ENCODE results near the gene PPP2R3A. TPM values are rescaled to one million over a fixed set of nuclear protein-coding genes. Genes with fewer than 3 reads are reported as not detected.

PPP2R3A gene
- total RNA-seq, 2 donors from 2014 or later, result 0.49 to 0.53 TPM

GRCh38 chr3:135944831-135945230 is 20.7 kb upstream of the PPP2R3A start:
- H3K27me3 Mint-ChIP-seq (ENCODE audit: low read depth), result peaks cover 13% of the 10 kb centered on the region

GRCh38 chr3:135950941-135951340 is 14.6 kb upstream of the PPP2R3A start:
- peaks cover 0 to 6% of the 10 kb centered on the region in 2 donors for H3K9me3 Mint-ChIP-seq

More at GRCh38 chr3:135944831-135945230, 20.7 kb upstream of the PPP2R3A start:
- no peaks in the 10 kb centered on the region for H3K36me3 Mint-ChIP-seq (ENCODE audit: insufficient read depth in 2 of 2)
- H3K9me3 Mint-ChIP-seq, result no peaks in the 10 kb centered on the region
- no peaks in the 10 kb centered on the region for H3K4me1 Mint-ChIP-seq (ENCODE audit: low read depth)
- no peak overlapping the region for H3K27ac Mint-ChIP-seq
- ATAC-seq (replicated peaks in 1 of 2), result no peak
- no peak for DNase-seq
- no peak overlapping the region for H3K4me3 Mint-ChIP-seq

GRCh38 chr3:135964160-135964955 is 1.2 kb upstream of the PPP2R3A start:
- peaks cover 3 to 6% of the 10 kb centered on the region in 2 donors for H3K36me3 Mint-ChIP-seq (ENCODE audit: insufficient read depth in 2 of 2)
- H3K27ac Mint-ChIP-seq, result no peak overlapping the region
- DNase-seq (no peak), ATAC-seq (replicated peaks in 1 of 2) (no peak)
- H3K27me3 Mint-ChIP-seq (ENCODE audit: low read depth), result peaks cover 24% of the 10 kb centered on the region
- H3K4me1 Mint-ChIP-seq (ENCODE audit: low read depth), result peaks cover 6% of the 10 kb centered on the region
- H3K4me3 Mint-ChIP-seq, result peak overlapping the region; percentile 76 to 81
- H3K9me3 Mint-ChIP-seq, result peaks cover 9 to 10% of the 10 kb centered on the region in 2 donors

More at GRCh38 chr3:135950941-135951340, 14.6 kb upstream of the PPP2R3A start:
- no peaks in the 10 kb centered on the region for H3K4me1 Mint-ChIP-seq (ENCODE audit: low read depth)
- H3K27ac Mint-ChIP-seq, result no peak overlapping the region
- ATAC-seq (replicated peaks in 1 of 2) (no peak), DNase-seq (no peak)
- H3K4me3 Mint-ChIP-seq, result no peak overlapping the region
- H3K27me3 Mint-ChIP-seq (ENCODE audit: low read depth), result peaks cover 12% of the 10 kb centered on the region
- peaks cover 0 to 2% of the 10 kb centered on the region in 2 donors for H3K36me3 Mint-ChIP-seq (ENCODE audit: insufficient read depth in 2 of 2)

GRCh38 chr3:135965129-135965505 is 411 bp upstream of the PPP2R3A start:
- ATAC-seq (replicated peaks in 1 of 2) (peak in 1 of 2 donors; percentile 2), DNase-seq (no peak)
- peaks cover 7 to 10% of the 10 kb centered on the region in 2 donors for H3K9me3 Mint-ChIP-seq
- H3K4me1 Mint-ChIP-seq (ENCODE audit: low read depth), result peaks cover 6% of the 10 kb centered on the region
- H3K4me3 Mint-ChIP-seq, result peak overlapping the region; percentile 76 to 81
- H3K36me3 Mint-ChIP-seq (ENCODE audit: insufficient read depth in 2 of 2), result peaks cover 3 to 5% of the 10 kb centered on the region in 2 donors
- peaks cover 25% of the 10 kb centered on the region for H3K27me3 Mint-ChIP-seq (ENCODE audit: low read depth)
- no peak overlapping the region for H3K27ac Mint-ChIP-seq

- Mint-ChIP-seq H3K4me3 (peak overlapping the region; percentile 81 to 82), H3K27me3 (ENCODE audit: low read depth) (peaks cover 25% of the 10 kb centered on the region)
- DNase-seq, result no peak
These were observed 888 bp downstream of the PPP2R3A start for GRCh38 chr3:135966271-135966961.

GRCh38 chr3:135966962-135967274 is 1.4 kb downstream of the PPP2R3A start:
- Mint-ChIP-seq H3K4me1 (ENCODE audit: low read depth) (peaks cover 6% of the 10 kb centered on the region), H3K36me3 (ENCODE audit: insufficient read depth in 2 of 2) (peaks cover 0 to 4% of the 10 kb centered on the region in 2 donors), H3K9me3 (peaks cover 0 to 6% of the 10 kb centered on the region in 2 donors), H3K27me3 (ENCODE audit: low read depth) (peaks cover 25% of the 10 kb centered on the region), H3K27ac (no peak overlapping the region), H3K4me3 (peak overlapping the region; percentile 81 to 82)
- no peak for ATAC-seq (replicated peaks in 1 of 2)
- no peak for DNase-seq

More at GRCh38 chr3:135966271-135966961, 888 bp downstream of the PPP2R3A start:
- peak in 1 of 2 donors; percentile 14 for ATAC-seq (replicated peaks in 1 of 2)
- H3K4me1 Mint-ChIP-seq (ENCODE audit: low read depth), result peaks cover 6% of the 10 kb centered on the region
- peaks cover 1 to 6% of the 10 kb centered on the region in 2 donors for H3K9me3 Mint-ChIP-seq
- H3K36me3 Mint-ChIP-seq (ENCODE audit: insufficient read depth in 2 of 2), result peaks cover 0 to 4% of the 10 kb centered on the region in 2 donors
- H3K27ac Mint-ChIP-seq, result no peak overlapping the region

GRCh38 chr3:135967867-135968266 is 2.3 kb downstream of the PPP2R3A start:
- no peak overlapping the region for H3K27ac Mint-ChIP-seq
- H3K36me3 Mint-ChIP-seq (ENCODE audit: insufficient read depth in 2 of 2), result peaks cover 0 to 4% of the 10 kb centered on the region in 2 donors
- H3K9me3 Mint-ChIP-seq, result peaks cover 0 to under 1% of the 10 kb centered on the region in 2 donors
- DNase-seq (no peak), ATAC-seq (replicated peaks in 1 of 2) (no peak)
- no peak overlapping the region for H3K4me3 Mint-ChIP-seq
- H3K27me3 Mint-ChIP-seq (ENCODE audit: low read depth), result peaks cover 25% of the 10 kb centered on the region
- H3K4me1 Mint-ChIP-seq (ENCODE audit: low read depth), result peaks cover 6% of the 10 kb centered on the region

GRCh38 chr3:135970506-135971116 is 5.1 kb downstream of the PPP2R3A start:
- H3K27ac Mint-ChIP-seq, result no peak overlapping the region
- peaks cover 32% of the 10 kb centered on the region for H3K27me3 Mint-ChIP-seq (ENCODE audit: low read depth)
- no peak overlapping the region for H3K4me3 Mint-ChIP-seq
- no peak for ATAC-seq (replicated peaks in 1 of 2)
- H3K36me3 Mint-ChIP-seq (ENCODE audit: insufficient read depth in 2 of 2), result peaks cover 0 to 1% of the 10 kb centered on the region in 2 donors
- no peaks in the 10 kb centered on the region for H3K4me1 Mint-ChIP-seq (ENCODE audit: low read depth)
- no peak for DNase-seq
- no peaks in the 10 kb centered on the region for H3K9me3 Mint-ChIP-seq

GRCh38 chr3:135973841-135974240 is 8.3 kb downstream of the PPP2R3A start:
- no peak overlapping the region for H3K27ac Mint-ChIP-seq
- H3K4me3 Mint-ChIP-seq, result no peak overlapping the region
- H3K27me3 Mint-ChIP-seq (ENCODE audit: low read depth), result peaks cover 13% of the 10 kb centered on the region
- H3K9me3 Mint-ChIP-seq, result no peaks in the 10 kb centered on the region
- ATAC-seq (replicated peaks in 1 of 2) (no peak), DNase-seq (no peak)
- H3K4me1 Mint-ChIP-seq (ENCODE audit: low read depth), result no peaks in the 10 kb centered on the region
- H3K36me3 Mint-ChIP-seq (ENCODE audit: insufficient read depth in 2 of 2), result peaks cover 0 to 1% of the 10 kb centered on the region in 2 donors

GRCh38 chr3:135975053-135975452 is 9.5 kb downstream of the PPP2R3A start:
- H3K27me3 Mint-ChIP-seq (ENCODE audit: low read depth), result peaks cover 7% of the 10 kb centered on the region
- H3K4me1 Mint-ChIP-seq (ENCODE audit: low read depth), result no peaks in the 10 kb centered on the region
- no peaks in the 10 kb centered on the region for H3K36me3 Mint-ChIP-seq (ENCODE audit: insufficient read depth in 2 of 2)
- H3K9me3 Mint-ChIP-seq, result no peaks in the 10 kb centered on the region
- DNase-seq (no peak), ATAC-seq (replicated peaks in 1 of 2) (no peak)
- no peak overlapping the region for H3K27ac Mint-ChIP-seq
- H3K4me3 Mint-ChIP-seq, result no peak overlapping the region

- Mint-ChIP-seq H3K9me3 (no peaks in the 10 kb centered on the region), H3K36me3 (ENCODE audit: insufficient read depth in 2 of 2) (no peaks in the 10 kb centered on the region), H3K4me3 (no peak overlapping the region), H3K27ac (no peak overlapping the region), H3K27me3 (ENCODE audit: low read depth) (peaks cover 7% of the 10 kb centered on the region), H3K4me1 (ENCODE audit: low read depth) (no peaks in the 10 kb centered on the region)
- DNase-seq (no peak), ATAC-seq (replicated peaks in 1 of 2) (no peak)
These were observed 10.0 kb downstream of the PPP2R3A start for GRCh38 chr3:135975536-135975935.

GRCh38 chr3:135980343-135980742 is 14.8 kb downstream of the PPP2R3A start:
- Mint-ChIP-seq H3K9me3 (no peaks in the 10 kb centered on the region), H3K4me3 (no peak overlapping the region), H3K27me3 (ENCODE audit: low read depth) (no peaks in the 10 kb centered on the region), H3K4me1 (ENCODE audit: low read depth) (no peaks in the 10 kb centered on the region), H3K36me3 (ENCODE audit: insufficient read depth in 2 of 2) (no peaks in the 10 kb centered on the region), H3K27ac (no peak overlapping the region)
- DNase-seq, result no peak
- no peak for ATAC-seq (replicated peaks in 1 of 2)
